ENCODE results near the gene WDR86.

The WDR86 gene

GRCh38 chr7:151427705-151428377 is 18.0 kb upstream of the WDR86 start:
- DNase-seq (ENCODE audit: low read depth, low spot score): no peak

GRCh38 chr7:151426904-151427704 is 17.3 kb upstream of the WDR86 start:
- DNase-seq (ENCODE audit: low read depth, low spot score): no peak

- peak; percentile 69 for DNase-seq (ENCODE audit: low read depth, low spot score)
These were observed 16.6 kb upstream of the WDR86 start for GRCh38 chr7:151426441-151426903.

- peak; percentile 55 for DNase-seq (ENCODE audit: low read depth, low spot score)
These were observed 16.0 kb upstream of the WDR86 start for GRCh38 chr7:151425670-151426440.

GRCh38 chr7:151424799-151425198 is 15.0 kb upstream of the WDR86 start:
- DNase-seq (ENCODE audit: low read depth, low spot score): no peak

- no peak for DNase-seq (ENCODE audit: low read depth, low spot score)
These were observed 14.1 kb upstream of the WDR86 start for GRCh38 chr7:151423936-151424335.

GRCh38 chr7:151423226-151423625 is 13.4 kb upstream of the WDR86 start:
- no peak for DNase-seq (ENCODE audit: low read depth, low spot score)

- no peak for DNase-seq (ENCODE audit: low read depth, low spot score)
These were observed 12.4 kb upstream of the WDR86 start for GRCh38 chr7:151422212-151422611.

- DNase-seq (ENCODE audit: low read depth, low spot score): no peak
These were observed 10.3 kb upstream of the WDR86 start for GRCh38 chr7:151420144-151420543.

GRCh38 chr7:151416941-151417315 is 7.1 kb upstream of the WDR86 start:
- no peak for DNase-seq (ENCODE audit: low read depth, low spot score)

GRCh38 chr7:151416112-151416940 is 6.5 kb upstream of the WDR86 start:
- no peak for DNase-seq (ENCODE audit: low read depth, low spot score)

- DNase-seq (ENCODE audit: low read depth, low spot score): no peak
These were observed 5.7 kb upstream of the WDR86 start for GRCh38 chr7:151415375-151416105.

- no peak for DNase-seq (ENCODE audit: low read depth, low spot score)
These were observed 3.4 kb upstream of the WDR86 start for GRCh38 chr7:151413241-151413640.

GRCh38 chr7:151412318-151412717 is 2.5 kb upstream of the WDR86 start:
- no peak for DNase-seq (ENCODE audit: low read depth, low spot score)

- DNase-seq (ENCODE audit: low read depth, low spot score): no peak
These were observed 1.7 kb upstream of the WDR86 start for GRCh38 chr7:151411551-151411950.

- DNase-seq (ENCODE audit: low read depth, low spot score): no peak
These were observed 860 bp upstream of the WDR86 start for GRCh38 chr7:151410405-151411390.

GRCh38 chr7:151408839-151409666 is 785 bp downstream of the WDR86 start:
- DNase-seq (ENCODE audit: low read depth, low spot score): no peak

- no peak for DNase-seq (ENCODE audit: low read depth, low spot score)
These were observed 1.4 kb downstream of the WDR86 start for GRCh38 chr7:151408498-151408838.
